ENCODE results near the gene IKZF1. TPM values are rescaled to one million over a fixed set of nuclear protein-coding genes. Genes with fewer than 3 reads are reported as not detected.
A peak's percentile ranks its signal among the peaks of the same experiment; 100 is the strongest.

Gene IKZF1
- polyA plus RNA-seq, 10 donors: 1.2 to 9.5 (median 2.2) TPM

DNA sequence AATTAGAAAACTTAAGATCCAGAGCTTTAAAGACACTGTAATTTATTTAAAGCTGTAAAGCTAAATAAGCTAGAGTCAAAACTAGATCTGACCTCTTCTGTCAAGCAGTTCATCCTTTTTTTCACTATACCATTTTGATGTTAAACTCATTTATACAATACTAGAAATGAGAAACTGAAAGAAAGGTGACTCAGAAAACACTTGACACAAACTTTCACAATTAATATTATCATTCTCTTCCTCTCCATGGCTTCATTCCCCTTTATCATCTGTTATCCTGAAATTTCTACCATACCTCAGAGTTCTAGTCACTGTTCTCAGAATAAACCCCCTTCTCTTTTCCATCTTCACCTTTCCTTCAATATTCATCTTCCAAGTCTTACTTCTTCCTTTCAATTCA, 144.3 kb downstream of the IKZF1 start:
- DNase-seq: no peak

DNA sequence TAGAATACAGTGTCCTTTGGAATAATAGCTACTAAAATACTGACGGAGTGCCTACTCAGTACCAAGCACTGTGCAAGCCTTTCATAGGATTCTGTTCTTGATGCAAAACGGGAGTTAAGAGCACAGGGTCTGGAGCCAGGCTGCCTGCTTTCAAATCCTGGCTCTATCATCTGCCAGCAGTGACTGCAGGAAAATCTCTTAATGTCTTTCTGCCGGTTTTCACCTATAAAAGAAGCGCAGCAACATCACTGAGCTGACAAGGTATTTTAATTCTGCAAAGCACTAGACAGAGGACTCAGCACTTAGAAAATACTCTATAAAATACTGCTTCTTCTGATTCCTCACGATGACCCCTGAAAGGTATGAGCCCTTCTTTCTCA, 145.0 kb downstream of the IKZF1 start:
- DNase-seq: no peak

DNA sequence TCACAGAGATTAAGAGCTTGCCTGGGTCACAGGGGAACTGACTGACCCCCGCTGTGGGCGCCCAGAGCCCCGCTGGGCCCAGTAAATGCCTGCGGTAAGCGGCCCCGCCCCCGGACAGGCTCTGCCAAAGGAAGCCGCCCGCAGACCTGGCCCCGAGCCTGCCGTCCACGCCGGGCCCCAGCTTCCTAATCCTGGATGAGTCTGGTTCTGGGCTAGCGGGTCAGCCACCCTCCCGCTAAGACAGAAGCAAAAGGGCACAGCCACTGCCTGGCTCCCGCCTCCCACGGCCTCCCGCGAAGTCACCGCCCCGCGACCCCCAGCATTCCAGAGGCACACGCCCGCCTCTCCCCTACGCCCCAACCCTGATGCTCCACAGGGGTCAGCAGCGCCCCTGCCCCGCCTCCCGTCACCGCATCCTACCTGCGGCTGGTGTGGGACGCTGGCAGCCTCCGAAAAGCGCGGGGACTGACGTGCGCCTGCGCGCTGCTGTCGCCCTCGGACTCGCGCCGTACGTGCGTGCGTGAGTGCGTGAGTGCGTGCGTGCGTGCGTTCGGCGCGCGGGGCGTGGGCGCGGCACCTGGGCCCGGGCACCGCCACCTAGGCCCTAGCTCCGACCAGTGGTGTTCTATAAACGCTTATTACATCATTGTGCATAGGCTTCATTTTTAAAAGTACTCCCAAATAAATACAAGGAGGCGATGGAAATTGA, 145.5 kb downstream of the IKZF1 start, which contains the start of gene FIGNL1:
FIGNL1 (minus strand) TSS at position 470 of the 709 bp plus-strand sequence. CDS start 3,063 bp downstream, outside the sequence.
- DNase-seq: peak; percentile 71 to 90 (median 80)

DNA sequence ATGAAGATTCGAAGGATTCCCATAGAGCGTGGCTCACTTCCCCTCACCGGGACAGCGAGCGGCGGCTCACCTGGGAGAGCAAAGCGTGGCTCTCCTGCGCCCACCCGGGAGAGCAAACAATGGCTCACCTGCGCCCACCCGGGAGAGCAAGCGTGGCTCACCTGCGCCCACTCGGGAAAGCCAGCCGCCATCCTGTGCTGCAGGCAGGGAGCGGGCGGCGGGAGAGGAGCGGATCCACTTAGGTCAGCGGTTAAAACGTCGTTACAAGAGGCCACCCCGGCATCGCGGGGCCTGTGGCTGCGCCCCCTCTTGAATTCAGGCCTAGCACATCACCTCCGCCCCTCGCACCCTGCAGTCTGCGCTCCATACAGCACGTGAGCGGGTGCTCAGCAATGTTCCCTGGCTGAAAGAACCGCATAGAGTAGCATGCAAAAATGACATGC, 146.1 kb downstream of the IKZF1 start:
- DNase-seq: no peak

Other genes starting within 250 kb of the IKZF1 start
- gene ZPBP, start 211.5 kb upstream of the IKZF1 start, polyA plus RNA-seq (ENCODE audit: insufficient read length in 10 of 10): under 1 TPM in 1 of 10 donors, not detected in 9; 0.14 TPM
- 10 to 100 TPM; 11.7 to 25.1 (median 16.3) TPM for gene FIGNL1, start 145.6 kb downstream of the IKZF1 start, polyA plus RNA-seq (ENCODE audit: insufficient read length in 10 of 10)